ENCODE measurements around the gene GPR107. TPM values are rescaled to one million over a fixed set of nuclear protein-coding genes. Genes with fewer than 3 reads are reported as not detected.

GPR107 gene
- total RNA-seq, 1 donor, result 30.9 TPM

DNA sequence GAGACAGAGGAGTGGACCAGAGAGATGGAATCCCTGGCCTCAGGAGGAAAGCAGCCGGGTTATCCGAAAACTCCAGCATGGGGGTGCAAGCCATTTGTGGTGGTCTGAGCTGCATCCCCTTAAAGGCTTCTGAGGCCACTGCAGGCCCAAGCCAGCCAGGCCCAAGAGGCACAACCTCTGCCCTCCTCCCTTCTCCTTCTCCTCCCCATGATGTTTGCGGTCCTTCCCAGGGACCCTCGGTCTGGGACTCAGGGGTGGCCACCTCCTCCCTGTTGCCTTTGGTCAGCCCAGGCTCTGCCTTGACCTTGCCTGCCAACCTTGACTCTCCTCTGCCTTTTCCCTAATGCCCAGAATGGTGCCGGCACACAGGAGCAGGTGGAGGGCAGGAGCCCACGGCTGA, 123.1 kb downstream of the GPR107 start:
- no peak overlapping the region for H3K4me3 ChIP-seq (ENCODE audit: low read depth, low read length)
- no peak for DNase-seq (ENCODE audit: low read depth)
- TF ChIP-seq, protein P1, sequence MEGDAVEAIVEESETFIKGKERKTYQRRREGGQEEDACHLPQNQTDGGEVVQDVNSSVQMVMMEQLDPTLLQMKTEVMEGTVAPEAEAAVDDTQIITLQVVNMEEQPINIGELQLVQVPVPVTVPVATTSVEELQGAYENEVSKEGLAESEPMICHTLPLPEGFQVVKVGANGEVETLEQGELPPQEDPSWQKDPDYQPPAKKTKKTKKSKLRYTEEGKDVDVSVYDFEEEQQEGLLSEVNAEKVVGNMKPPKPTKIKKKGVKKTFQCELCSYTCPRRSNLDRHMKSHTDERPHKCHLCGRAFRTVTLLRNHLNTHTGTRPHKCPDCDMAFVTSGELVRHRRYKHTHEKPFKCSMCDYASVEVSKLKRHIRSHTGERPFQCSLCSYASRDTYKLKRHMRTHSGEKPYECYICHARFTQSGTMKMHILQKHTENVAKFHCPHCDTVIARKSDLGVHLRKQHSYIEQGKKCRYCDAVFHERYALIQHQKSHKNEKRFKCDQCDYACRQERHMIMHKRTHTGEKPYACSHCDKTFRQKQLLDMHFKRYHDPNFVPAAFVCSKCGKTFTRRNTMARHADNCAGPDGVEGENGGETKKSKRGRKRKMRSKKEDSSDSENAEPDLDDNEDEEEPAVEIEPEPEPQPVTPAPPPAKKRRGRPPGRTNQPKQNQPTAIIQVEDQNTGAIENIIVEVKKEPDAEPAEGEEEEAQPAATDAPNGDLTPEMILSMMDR (IDR thresholded peaks at IDR 0.05; ENCODE audit: insufficient read depth, low read length), result no peak

- TF ChIP-seq, protein P1 (IDR thresholded peaks at IDR 0.05; ENCODE audit: insufficient read depth, low read length), result no peak
- no peak overlapping the region for H3K4me3 ChIP-seq (ENCODE audit: low read depth, low read length)
- DNase-seq (ENCODE audit: low read depth), result no peak
These were observed 124.4 kb downstream of the GPR107 start for GRCh38 chr9:130177898-130178805.

DNA sequence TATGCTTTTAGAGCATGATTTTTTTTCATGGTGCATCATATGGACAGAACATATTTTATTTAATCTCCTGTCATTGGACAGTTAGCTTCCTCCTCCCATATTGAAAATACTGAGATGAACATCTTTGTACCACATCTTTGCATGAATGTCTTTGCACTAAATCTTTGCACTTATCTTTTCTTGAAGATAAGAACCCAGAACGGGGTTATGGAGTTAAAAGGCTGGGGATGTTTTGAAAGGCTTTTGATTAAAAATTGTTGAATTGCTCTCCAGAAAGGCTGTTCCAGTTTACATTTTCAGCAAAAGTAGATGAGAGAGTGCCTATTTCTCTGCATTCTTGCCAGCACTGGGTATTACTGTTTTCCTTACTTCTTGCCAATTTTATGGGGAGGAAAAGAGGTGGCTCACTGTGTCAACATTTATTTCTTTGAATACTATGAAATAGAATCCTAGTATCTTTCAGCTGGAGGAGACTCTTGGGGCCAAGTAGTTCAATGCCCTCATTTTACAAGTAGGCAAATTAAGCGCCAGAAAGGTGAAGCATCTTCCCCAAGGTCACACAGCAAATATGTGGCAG, 125.7 kb downstream of the GPR107 start:
- no peak for DNase-seq (ENCODE audit: low read depth)
- H3K4me3 ChIP-seq (ENCODE audit: low read depth, low read length), result no peak overlapping the region
- TF ChIP-seq, protein P1 (IDR thresholded peaks at IDR 0.05; ENCODE audit: insufficient read depth, low read length), result no peak

DNA sequence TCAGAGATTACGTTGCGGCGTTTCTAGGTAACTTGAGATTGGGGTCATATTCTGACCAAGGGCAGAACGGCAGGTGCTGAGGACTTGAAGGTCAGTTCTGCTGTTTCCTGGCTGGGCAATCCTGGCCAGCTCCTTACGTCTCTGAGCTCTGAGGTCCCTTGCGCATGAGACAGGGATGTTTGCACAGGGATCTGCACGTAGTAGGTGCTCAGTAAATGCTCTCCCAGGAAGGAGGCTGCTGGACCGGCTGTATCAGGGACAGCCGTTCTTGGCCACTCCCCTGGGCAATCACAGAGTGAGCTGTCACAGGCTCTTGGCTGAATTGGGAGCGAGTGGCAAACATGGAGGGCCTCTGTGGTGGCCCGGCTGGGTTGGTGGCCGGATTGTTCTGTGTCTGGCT, 126.8 kb downstream of the GPR107 start:
- no peak for DNase-seq (ENCODE audit: low read depth)
- no peak overlapping the region for H3K4me3 ChIP-seq (ENCODE audit: low read depth, low read length)
- TF ChIP-seq, protein P1 (IDR thresholded peaks at IDR 0.05; ENCODE audit: insufficient read depth, low read length), result no peak

DNA sequence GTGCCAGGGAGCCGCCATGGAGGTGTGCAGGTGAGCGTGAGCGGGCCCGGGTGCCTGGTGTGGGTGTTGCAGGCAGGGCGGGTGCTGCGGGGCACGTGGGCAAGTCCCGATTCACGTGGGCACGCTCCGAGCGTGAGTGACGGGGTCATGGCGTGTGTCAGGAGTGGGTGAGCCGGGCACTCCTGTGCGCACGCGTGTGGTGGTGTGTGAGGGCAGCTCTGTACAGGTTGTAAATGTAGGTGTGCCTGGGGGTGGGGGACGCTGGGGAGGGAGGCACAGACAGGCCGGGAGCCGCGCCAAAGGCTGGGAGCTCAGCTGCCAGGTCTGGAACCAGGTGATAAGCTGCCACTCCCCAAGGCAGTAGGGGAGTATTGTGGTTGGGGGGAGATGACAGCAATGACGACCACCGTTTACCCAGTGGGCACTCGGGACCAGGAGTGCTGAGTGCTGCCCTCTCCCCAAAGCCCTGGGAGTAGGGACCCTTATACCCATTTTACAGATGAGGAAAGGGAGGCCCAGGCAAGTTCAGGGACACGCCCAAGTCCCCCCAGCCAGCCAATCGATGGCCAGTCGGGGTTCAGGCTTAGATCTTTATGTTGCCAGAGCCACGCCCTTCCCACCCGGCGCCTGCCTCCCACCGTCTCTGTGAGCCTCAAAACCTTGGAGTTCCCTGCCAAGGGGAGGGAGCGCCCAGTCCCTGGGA, 128.1 kb downstream of the GPR107 start:
- no peak for DNase-seq (ENCODE audit: low read depth)
- no peak overlapping the region for H3K4me3 ChIP-seq (ENCODE audit: low read depth, low read length)
- TF ChIP-seq, protein P1 (IDR thresholded peaks at IDR 0.05; ENCODE audit: insufficient read depth, low read length), result no peak

- TF ChIP-seq, protein P1 (IDR thresholded peaks at IDR 0.05; ENCODE audit: insufficient read depth, low read length), result no peak
- no peak overlapping the region for H3K4me3 ChIP-seq (ENCODE audit: low read depth, low read length)
- no peak for DNase-seq (ENCODE audit: low read depth)
These were observed 128.7 kb downstream of the GPR107 start for GRCh38 chr9:130182381-130182909.
